ENCODE results near the gene C20orf202.
"Not testable (repeated sequence)": the region's sequence is repeated elsewhere in the genome, so short reads cannot be mapped to it uniquely, and the experiment has no call there.

The C20orf202 gene

DNA sequence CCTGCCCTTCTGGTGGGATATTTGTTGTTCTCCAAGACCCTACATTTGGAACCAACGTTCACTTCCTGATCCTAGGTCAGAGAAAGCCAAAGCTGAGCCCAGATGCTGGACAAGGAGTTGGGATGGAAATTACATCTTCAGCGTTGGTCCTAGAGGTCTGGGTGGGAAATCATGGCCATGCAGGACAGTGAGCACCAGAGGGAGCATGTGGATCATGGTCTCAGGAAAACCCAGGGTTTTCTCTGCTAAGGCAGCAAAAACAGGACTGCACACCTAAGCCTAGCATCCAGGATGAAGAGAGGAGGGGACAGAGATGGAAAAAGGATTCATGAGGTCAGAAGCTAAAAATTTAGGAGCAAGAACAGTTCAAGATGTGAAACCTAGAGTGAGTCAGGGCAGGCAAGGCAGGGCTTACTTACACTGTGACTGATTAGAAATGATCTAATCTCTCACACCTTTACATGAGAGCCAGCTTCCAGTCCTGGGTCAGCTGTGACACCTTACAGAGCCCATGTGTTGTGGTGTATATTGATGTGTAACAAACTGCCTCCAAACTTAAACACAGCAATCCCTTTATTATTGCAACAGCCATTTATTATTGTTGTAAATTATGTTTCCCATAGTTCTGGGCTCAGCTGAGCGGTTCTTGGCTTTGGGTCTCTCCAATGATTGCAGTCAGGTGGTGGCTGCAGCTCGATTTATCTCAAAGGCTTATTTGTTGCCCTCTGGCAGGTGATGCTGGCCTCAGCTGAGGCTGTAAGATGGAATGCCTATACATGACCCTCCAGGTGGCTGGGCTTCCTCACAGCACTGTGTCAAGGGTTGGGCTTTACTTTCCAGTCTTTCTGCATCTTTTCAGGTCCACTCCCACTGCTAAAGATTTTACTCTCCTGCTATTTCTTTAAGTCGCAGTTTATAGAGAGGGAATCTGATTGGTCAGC lies 6.5 kb downstream of the C20orf202 start:
- no peak for DNase-seq

GRCh38 chr20:1210501-1210900 lies 7.2 kb downstream of the C20orf202 start:
- no peak for DNase-seq

- DNase-seq: no peak
Observed at GRCh38 chr20:1212023-1212422, 8.8 kb downstream of the C20orf202 start.

- peak; percentile 49 for DNase-seq
Observed at GRCh38 chr20:1212607-1213396, 9.5 kb downstream of the C20orf202 start.

DNA sequence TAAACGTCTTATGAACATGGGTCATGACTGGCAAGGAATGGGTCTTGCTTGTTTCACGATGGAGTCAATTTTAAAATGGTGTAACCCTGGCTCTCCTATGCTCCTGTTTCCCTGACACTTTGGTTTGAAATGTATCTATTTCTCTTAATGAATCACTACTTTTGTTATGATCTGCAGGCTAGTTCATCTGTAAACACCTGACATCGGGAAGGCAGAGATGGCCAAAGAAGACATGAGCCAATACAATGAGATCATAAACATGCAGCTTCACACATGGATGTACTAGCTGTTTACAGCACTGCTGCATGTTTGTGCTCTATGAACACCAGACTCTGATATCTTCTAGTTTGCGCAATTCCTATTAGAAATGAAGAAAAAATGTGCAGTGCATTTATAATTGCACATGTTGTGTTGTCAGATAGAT lies 11.6 kb downstream of the C20orf202 start:
- DNase-seq: no peak

- DNase-seq: no peak
Observed at GRCh38 chr20:1215386-1216170, 12.3 kb downstream of the C20orf202 start.

DNA sequence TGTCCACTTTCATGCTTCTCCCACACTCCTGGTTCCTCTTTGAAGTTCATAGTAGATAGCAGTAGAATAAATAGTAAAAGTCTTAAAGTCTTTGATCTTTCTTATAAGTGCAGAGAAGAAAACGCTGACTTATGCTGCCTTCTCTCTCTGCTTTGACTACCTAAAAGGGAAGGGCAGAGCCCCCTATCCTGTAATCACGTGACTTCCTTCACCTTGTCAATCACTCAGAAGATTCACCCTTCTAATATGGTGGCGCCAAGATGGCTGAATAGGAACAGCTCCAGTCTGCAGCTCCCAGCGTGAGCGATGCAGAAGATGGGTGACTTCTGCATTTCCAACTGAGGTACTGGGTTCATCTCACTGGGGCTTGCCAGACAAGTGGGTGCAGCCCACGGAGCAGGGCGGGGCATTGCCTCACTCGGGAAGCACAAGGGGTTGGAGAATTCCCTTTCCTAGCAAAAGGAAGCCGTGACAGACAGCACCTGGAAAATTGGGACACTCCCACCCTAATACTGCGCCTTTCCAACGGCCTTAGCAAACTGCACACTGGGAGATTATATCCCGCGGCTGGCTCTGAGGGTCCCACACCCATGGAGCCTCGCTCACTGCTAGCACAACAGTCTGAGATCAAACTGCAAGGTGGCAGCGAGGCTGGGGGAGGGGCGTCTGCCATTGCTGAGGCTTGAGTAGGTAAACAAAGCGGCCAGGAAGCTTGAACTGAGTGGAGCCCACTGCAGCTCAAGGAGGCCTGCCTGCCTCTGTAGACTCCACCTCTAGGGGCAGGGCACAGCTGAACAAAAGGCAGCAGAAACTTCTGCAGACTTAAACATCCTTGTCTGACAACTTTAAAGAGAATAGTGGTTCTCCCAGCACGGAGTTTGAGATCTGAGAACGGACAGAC lies 13.5 kb downstream of the C20orf202 start:
- not testable (repeated sequence) for DNase-seq

DNA sequence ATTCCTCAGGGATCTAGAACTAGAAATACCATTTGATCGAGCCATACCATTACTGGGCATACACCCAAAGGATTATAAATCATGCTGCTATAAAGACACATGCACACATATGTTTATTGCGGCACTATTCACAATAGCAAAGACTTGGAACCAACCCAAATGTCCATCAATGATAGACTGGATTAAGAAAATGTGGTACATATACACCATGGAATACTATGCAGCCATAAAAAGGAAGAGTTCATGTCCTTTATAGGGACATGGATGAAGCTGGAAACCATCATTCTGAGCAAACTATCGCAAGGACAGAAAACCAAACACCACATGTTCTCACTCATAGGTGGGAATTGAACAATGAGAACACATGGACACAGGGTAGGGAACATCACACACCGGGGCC lies 19.5 kb downstream of the C20orf202 start:
- not testable (repeated sequence) for DNase-seq

DNA sequence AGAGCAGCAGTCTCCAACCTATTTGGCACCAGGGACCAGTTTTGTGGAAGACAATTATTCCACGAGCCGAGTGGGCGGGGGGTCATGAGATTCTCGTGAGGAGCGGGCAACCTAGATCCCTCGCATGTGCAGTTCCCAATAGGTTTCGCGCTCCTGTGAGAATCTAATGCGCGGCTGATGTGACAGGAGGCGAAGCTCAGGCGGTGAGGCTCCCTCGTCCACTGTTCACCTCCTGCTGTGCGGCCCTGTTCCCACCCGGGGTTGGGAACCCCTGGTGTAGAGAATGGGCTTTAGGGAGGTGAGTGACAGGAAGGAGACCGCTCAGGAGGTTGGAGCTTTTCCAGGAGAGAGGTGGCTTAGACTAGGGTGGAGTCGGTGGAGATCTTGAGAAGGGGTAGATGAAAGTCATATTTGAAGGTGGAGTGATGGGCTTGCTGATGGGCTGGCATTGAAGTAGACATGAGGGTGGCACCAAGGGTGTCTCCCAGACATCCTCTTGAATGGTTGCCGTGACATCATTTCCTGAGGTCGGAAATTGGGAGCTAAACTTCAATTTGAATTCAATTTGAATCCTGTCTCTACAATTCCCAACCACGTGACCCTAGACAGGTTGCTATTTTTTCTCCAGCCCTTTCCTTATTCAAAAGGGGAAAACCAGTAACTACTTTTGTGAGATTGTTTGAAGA lies 21.1 kb downstream of the C20orf202 start:
- no peak for DNase-seq

GRCh38 chr20:1225263-1225782 lies 22.1 kb downstream of the C20orf202 start:
- no peak for DNase-seq

DNA sequence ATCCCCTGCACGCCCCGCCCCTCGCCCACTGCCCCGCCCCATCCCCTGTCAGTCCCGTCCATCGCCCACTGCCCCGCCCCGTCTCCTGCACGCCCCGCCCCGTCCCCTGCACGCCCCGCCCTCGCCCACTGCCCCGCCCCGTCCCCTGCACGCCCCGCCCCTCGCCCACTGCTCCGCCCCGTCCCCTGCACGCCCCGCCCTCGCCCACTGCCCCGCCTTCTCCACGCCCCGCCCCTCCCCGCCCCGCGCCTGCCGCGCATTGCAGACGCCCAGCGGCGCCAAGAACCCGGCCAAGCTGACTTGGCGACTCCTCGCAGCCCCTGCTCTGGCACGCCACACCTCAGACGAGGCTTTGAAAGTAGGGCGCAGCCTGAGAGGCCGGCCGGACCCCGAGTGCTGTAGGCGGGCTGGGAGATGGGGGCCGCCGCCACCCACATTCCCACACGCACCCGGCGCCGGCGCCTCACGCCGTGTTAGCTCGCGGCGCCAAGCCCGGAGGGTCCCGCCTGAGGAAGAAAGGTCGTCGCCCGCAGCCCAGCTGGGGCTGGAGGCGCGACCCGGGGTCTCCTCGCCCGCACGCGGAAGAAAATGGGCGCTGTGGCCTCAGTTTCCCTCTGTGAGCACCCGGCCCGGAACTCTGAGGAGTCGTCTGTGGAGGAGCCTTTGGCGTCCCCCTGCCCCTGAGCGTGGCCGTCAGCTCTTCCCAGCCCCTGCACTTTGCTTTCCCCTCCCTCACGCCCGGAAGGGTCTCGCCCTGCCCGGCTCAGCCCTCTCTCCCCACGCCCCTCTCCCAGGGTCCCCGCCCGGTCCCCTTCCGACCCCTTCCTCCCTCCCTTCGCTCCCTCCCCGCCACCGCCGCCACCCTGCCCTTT lies 22.8 kb downstream of the C20orf202 start, which contains the start of gene RAD21L1:
RAD21L1 (plus strand) TSS at position 262 of the 872 bp plus-strand sequence. CDS start 2,410 bp downstream, outside the sequence.
- no peak for DNase-seq

GRCh38 chr20:1229541-1229940 lies 26.3 kb downstream of the C20orf202 start:
- DNase-seq: no peak

GRCh38 chr20:1232286-1233111 lies 29.2 kb downstream of the C20orf202 start:
- no peak for DNase-seq

- no peak for DNase-seq
Observed at GRCh38 chr20:1240549-1240948, 37.3 kb downstream of the C20orf202 start.

- no peak for DNase-seq
Observed at GRCh38 chr20:1241456-1241855, 38.2 kb downstream of the C20orf202 start.

DNA sequence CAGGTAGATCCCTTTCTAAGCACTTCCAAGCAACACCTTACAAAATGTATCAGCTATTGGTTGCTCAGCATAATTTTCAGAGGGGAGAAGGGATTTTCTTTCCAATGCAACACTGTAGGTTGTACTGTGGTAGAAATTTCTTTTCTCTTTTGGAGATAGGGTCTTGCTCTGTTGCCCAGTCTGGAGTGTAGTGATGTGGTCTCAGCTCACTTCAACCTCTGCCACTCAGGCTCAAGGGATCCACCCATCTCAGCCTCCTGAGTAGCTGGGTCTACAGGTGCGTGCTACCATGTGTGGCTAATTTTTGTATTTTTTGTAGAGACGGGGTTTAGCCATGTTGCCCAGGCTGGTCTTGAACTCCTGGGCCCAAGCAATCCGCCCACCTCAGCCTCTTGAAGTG lies 38.8 kb downstream of the C20orf202 start:
- DNase-seq: no peak

- no peak for DNase-seq
Observed at GRCh38 chr20:1242530-1242929, 39.3 kb downstream of the C20orf202 start.

GRCh38 chr20:1245578-1245977 lies 42.3 kb downstream of the C20orf202 start:
- no peak for DNase-seq

DNA sequence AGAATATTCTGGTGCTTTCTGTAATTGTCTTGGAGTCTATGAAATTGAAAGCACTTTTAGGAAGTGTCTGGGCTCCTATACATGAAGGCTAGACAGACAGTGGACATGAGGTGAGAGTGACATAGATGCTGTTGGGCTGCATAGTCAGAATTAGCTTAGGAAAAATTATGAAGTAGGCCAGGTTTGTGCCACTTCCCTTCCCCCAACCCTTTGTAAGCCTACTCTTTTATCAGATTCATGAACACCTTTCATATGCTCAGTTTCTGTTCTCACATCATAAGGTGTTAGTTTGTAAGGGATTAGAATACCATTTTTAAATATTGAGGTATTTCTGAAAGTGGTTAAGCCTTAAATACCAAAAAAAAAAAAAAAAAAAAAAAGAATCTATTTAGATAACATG lies 44.4 kb downstream of the C20orf202 start:
- no peak for DNase-seq
